ENCODE measurements around the gene AMIGO1.

Gene AMIGO1

GRCh38 chr1:109532365-109533136, 23.0 kb upstream of the AMIGO1 start:
- DNase-seq (ENCODE audit: low read depth), result peak; percentile 79

- no peak for DNase-seq (ENCODE audit: low read depth)
These were observed 22.4 kb upstream of the AMIGO1 start for GRCh38 chr1:109531826-109532364.

GRCh38 chr1:109531380-109531779, 21.9 kb upstream of the AMIGO1 start:
- no peak for DNase-seq (ENCODE audit: low read depth)

- DNase-seq (ENCODE audit: low read depth), result no peak
These were observed 21.0 kb upstream of the AMIGO1 start for GRCh38 chr1:109530457-109531087.

- DNase-seq (ENCODE audit: low read depth), result no peak
These were observed 20.4 kb upstream of the AMIGO1 start for GRCh38 chr1:109529881-109530456.

- no peak for DNase-seq (ENCODE audit: low read depth)
These were observed 19.2 kb upstream of the AMIGO1 start for GRCh38 chr1:109528712-109529111.

- DNase-seq (ENCODE audit: low read depth), result no peak
These were observed 18.5 kb upstream of the AMIGO1 start for GRCh38 chr1:109527846-109528695.

GRCh38 chr1:109527098-109527811, 17.7 kb upstream of the AMIGO1 start:
- no peak for DNase-seq (ENCODE audit: low read depth)

- DNase-seq (ENCODE audit: low read depth), result no peak
These were observed 14.2 kb upstream of the AMIGO1 start for GRCh38 chr1:109523706-109524105.

- no peak for DNase-seq (ENCODE audit: low read depth)
These were observed 12.5 kb upstream of the AMIGO1 start for GRCh38 chr1:109522026-109522425.

- no peak for DNase-seq (ENCODE audit: low read depth)
These were observed 11.8 kb upstream of the AMIGO1 start for GRCh38 chr1:109521002-109521951.

- no peak for DNase-seq (ENCODE audit: low read depth)
These were observed 7.8 kb upstream of the AMIGO1 start for GRCh38 chr1:109517337-109517736.

- DNase-seq (ENCODE audit: low read depth), result no peak
These were observed 7.3 kb upstream of the AMIGO1 start for GRCh38 chr1:109516872-109517271.

- no peak for DNase-seq (ENCODE audit: low read depth)
These were observed 5.3 kb upstream of the AMIGO1 start for GRCh38 chr1:109514846-109515245.

- no peak for DNase-seq (ENCODE audit: low read depth)
These were observed 3.7 kb upstream of the AMIGO1 start for GRCh38 chr1:109513110-109513710.

GRCh38 chr1:109508873-109509175, 703 bp downstream of the AMIGO1 start:
- DNase-seq (ENCODE audit: low read depth), result no peak

GRCh38 chr1:109508001-109508872, 1.3 kb downstream of the AMIGO1 start:
- DNase-seq (ENCODE audit: low read depth), result no peak

GRCh38 chr1:109504974-109505373, 4.6 kb downstream of the AMIGO1 start:
- no peak for DNase-seq (ENCODE audit: low read depth)

GRCh38 chr1:109503935-109504334, 5.6 kb downstream of the AMIGO1 start:
- DNase-seq (ENCODE audit: low read depth), result no peak
